ENCODE measurements around the gene SRSF7.
"Not testable (repeated sequence)": the region's sequence is repeated elsewhere in the genome, so short reads cannot be mapped to it uniquely, and the experiment has no call there.

DNA sequence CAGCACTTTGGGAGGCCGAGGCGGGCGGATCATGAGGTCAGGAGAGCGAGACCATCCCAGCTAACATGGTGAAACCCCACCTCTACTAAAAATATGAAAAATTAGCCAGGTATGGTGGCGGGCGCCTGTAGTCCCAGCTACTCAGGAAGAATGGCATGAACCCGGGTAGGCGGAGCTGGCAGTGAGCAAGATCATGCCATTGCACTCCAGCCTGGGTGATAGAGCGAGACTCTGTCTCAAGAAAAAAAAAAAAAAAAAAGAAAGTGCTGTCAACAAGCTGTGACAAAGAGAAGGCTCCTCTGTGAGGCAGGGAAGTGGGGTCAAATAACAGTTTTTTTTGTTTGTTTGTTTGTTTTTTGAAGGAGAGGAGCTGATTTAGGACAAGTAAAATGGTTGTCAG is 42.7 kb downstream of the SRSF7 start:
- not testable (repeated sequence) for TF ChIP-seq FOXK2 (IDR thresholded peaks at IDR 0.05); ELF4 (IDR thresholded peaks at IDR 0.05); SP1 (IDR thresholded peaks at IDR 0.05); BHLHE40 (IDR thresholded peaks at IDR 0.05; ENCODE audit: borderline replicate concordance); FOXA1 (IDR thresholded peaks at IDR 0.05); HDGF (IDR thresholded peaks at IDR 0.05; ENCODE audit: borderline replicate concordance)

Measured in HEK293T (cell line).